ENCODE results near the gene ASPN.

The ASPN gene

DNA sequence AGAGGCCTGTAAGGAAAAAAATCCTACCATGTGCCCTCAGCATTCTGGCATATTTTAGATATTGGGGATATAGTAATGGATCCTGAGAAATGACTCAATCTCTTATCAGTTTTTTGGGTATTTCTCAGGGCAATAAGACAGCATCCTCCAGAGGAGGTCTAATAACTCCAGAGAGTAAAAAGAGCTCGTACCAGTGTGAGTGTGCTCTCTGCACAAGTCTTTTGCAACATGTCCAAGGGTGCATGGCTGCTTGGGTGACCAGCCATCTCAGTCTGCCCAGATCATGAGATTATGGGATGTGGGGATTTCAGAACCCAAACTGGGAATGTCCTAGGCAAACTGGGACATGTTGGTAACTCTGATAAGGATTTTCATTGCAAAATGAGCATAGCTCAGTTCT is 15.3 kb downstream of the ASPN start:
- Histone ChIP-seq H3K27me3 (ENCODE audit: control insufficient read depth in 1 of 2, insufficient read depth in 2 of 2, low read length in 2 of 2) (no peaks in the 10 kb centered on the region), H3K9me3 (ENCODE audit: low read length) (no peaks in the 10 kb centered on the region), H3K36me3 (ENCODE audit: insufficient read depth, low read length) (peaks cover 6% of the 10 kb centered on the region), H3K27ac (ENCODE audit: low read depth, low read length) (no peak overlapping the region), H3K9ac (ENCODE audit: low read length) (no peak overlapping the region), H3K4me3 (ENCODE audit: low read depth in 1 of 2, low read length in 2 of 2) (no peak overlapping the region), H3K4me1 (ENCODE audit: insufficient read depth, low read length) (peaks cover 23% of the 10 kb centered on the region)

DNA sequence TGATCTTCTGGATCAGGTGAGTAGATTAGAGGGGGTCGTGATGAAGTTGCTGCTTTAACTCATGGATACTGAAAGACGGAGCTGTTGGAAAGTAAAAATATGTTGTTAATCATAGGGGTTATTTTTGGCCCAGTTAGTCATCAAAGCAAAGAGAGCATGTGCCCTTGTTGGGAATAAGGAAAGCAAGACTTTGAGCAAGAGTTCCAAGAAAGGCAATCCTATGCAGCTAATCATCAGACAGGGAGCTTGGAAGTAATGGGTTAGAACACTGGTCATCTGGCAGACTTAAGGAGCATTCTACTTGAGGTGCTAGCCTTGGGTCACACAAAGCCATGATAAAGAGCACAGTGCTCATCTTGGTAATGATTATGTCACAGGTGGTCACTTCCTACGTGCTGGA is 18.3 kb downstream of the ASPN start:
- Histone ChIP-seq H3K4me1 (ENCODE audit: insufficient read depth, low read length) (peaks cover 23% of the 10 kb centered on the region), H3K36me3 (ENCODE audit: insufficient read depth, low read length) (no peaks in the 10 kb centered on the region), H3K9ac (ENCODE audit: low read length) (no peak overlapping the region), H3K27ac (ENCODE audit: low read depth, low read length) (no peak overlapping the region), H3K9me3 (ENCODE audit: low read length) (no peaks in the 10 kb centered on the region), H3K4me3 (ENCODE audit: low read depth in 1 of 2, low read length in 2 of 2) (no peak overlapping the region), H3K27me3 (ENCODE audit: control insufficient read depth in 1 of 2, insufficient read depth in 2 of 2, low read length in 2 of 2) (no peaks in the 10 kb centered on the region)

GRCh38 chr9:92463387-92463786 is 18.9 kb downstream of the ASPN start:
- Histone ChIP-seq H3K27me3 (ENCODE audit: control insufficient read depth in 1 of 2, insufficient read depth in 2 of 2, low read length in 2 of 2) (no peaks in the 10 kb centered on the region), H3K36me3 (ENCODE audit: insufficient read depth, low read length) (no peaks in the 10 kb centered on the region), H3K4me3 (ENCODE audit: low read depth in 1 of 2, low read length in 2 of 2) (no peak overlapping the region), H3K27ac (ENCODE audit: low read depth, low read length) (no peak overlapping the region), H3K4me1 (ENCODE audit: insufficient read depth, low read length) (peaks cover 23% of the 10 kb centered on the region), H3K9ac (ENCODE audit: low read length) (no peak overlapping the region), H3K9me3 (ENCODE audit: low read length) (no peaks in the 10 kb centered on the region)

DNA sequence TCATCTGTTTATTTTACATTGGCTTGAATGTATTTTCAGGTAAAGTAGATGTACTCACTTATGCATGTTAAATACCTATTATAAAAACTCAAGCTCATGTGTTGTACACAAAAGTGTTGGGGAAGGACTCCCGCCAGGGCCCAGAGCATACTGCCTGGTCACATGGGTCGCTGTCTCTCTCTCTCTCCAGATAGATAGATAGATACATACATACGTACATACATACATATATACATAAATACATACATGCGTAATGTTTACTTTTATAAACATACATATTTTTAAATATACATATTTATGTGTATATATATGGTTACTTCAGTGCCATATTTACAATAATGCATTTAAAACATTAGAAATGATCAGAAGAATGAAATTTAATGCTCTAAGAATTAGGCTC is 24.7 kb downstream of the ASPN start:
- H3K4me1 ChIP-seq (ENCODE audit: insufficient read depth, low read length): no peaks in the 10 kb centered on the region
- H3K27me3 ChIP-seq (ENCODE audit: control insufficient read depth in 1 of 2, insufficient read depth in 2 of 2, low read length in 2 of 2): no peaks in the 10 kb centered on the region
- no peaks in the 10 kb centered on the region for H3K9me3 ChIP-seq (ENCODE audit: low read length)
- no peaks in the 10 kb centered on the region for H3K36me3 ChIP-seq (ENCODE audit: insufficient read depth, low read length)
- H3K4me3 ChIP-seq (ENCODE audit: low read depth in 1 of 2, low read length in 2 of 2): no peak overlapping the region
- H3K27ac ChIP-seq (ENCODE audit: low read depth, low read length): no peak overlapping the region
- H3K9ac ChIP-seq (ENCODE audit: low read length): no peak overlapping the region

- no peak overlapping the region for H3K9ac ChIP-seq (ENCODE audit: low read length)
Observed at GRCh38 chr9:92455217-92455616, 27.1 kb downstream of the ASPN start.

DNA sequence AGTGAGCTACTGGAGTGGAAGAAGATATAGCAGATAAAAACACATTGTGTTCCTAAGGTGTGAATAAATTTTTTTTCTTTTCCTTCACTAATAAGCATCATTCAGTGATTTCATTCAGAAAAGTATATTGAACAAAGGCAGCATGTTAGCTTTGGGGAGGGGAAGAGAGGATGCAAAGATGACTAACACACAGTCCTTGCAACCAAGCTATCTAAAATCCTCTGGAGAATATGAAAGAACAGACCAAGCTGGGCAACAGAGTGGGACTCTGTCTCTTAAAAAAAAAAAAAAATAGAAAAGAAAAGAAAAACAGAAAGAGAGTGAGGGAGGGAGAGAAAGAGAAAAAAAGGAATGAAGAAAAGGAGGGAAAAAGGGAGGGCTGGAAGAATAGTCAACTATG is 35.8 kb downstream of the ASPN start:
- Histone ChIP-seq H3K27ac (ENCODE audit: low read depth, low read length) (no peak overlapping the region), H3K4me3 (ENCODE audit: low read depth in 1 of 2, low read length in 2 of 2) (no peak overlapping the region), H3K27me3 (ENCODE audit: control insufficient read depth in 1 of 2, insufficient read depth in 2 of 2, low read length in 2 of 2) (no peaks in the 10 kb centered on the region), H3K9ac (ENCODE audit: low read length) (no peak overlapping the region), H3K9me3 (ENCODE audit: low read length) (no peaks in the 10 kb centered on the region), H3K4me1 (ENCODE audit: insufficient read depth, low read length) (no peaks in the 10 kb centered on the region), H3K36me3 (ENCODE audit: insufficient read depth, low read length) (no peaks in the 10 kb centered on the region)

More at GRCh38 chr9:92455217-92455616, 27.1 kb downstream of the ASPN start:
- Histone ChIP-seq H3K27ac (ENCODE audit: low read depth, low read length) (no peak overlapping the region), H3K4me1 (ENCODE audit: insufficient read depth, low read length) (no peaks in the 10 kb centered on the region), H3K9me3 (ENCODE audit: low read length) (no peaks in the 10 kb centered on the region), H3K27me3 (ENCODE audit: control insufficient read depth in 1 of 2, insufficient read depth in 2 of 2, low read length in 2 of 2) (no peaks in the 10 kb centered on the region), H3K4me3 (ENCODE audit: low read depth in 1 of 2, low read length in 2 of 2) (no peak overlapping the region), H3K36me3 (ENCODE audit: insufficient read depth, low read length) (no peaks in the 10 kb centered on the region)

- Histone ChIP-seq H3K4me3 (ENCODE audit: low read depth in 1 of 2, low read length in 2 of 2) (no peak overlapping the region), H3K27me3 (ENCODE audit: control insufficient read depth in 1 of 2, insufficient read depth in 2 of 2, low read length in 2 of 2) (no peaks in the 10 kb centered on the region), H3K9me3 (ENCODE audit: low read length) (no peaks in the 10 kb centered on the region), H3K9ac (ENCODE audit: low read length) (no peak overlapping the region), H3K27ac (ENCODE audit: low read depth, low read length) (no peak overlapping the region), H3K36me3 (ENCODE audit: insufficient read depth, low read length) (no peaks in the 10 kb centered on the region), H3K4me1 (ENCODE audit: insufficient read depth, low read length) (no peaks in the 10 kb centered on the region)
Observed at GRCh38 chr9:92444841-92445240, 37.5 kb downstream of the ASPN start.

GRCh38 chr9:92440751-92441046 is 41.6 kb downstream of the ASPN start:
- no peak overlapping the region for H3K4me3 ChIP-seq (ENCODE audit: low read depth in 1 of 2, low read length in 2 of 2)
- no peaks in the 10 kb centered on the region for H3K4me1 ChIP-seq (ENCODE audit: insufficient read depth, low read length)
- no peak overlapping the region for H3K27ac ChIP-seq (ENCODE audit: low read depth, low read length)
- no peaks in the 10 kb centered on the region for H3K27me3 ChIP-seq (ENCODE audit: control insufficient read depth in 1 of 2, insufficient read depth in 2 of 2, low read length in 2 of 2)
- H3K9me3 ChIP-seq (ENCODE audit: low read length): no peaks in the 10 kb centered on the region
- no peaks in the 10 kb centered on the region for H3K36me3 ChIP-seq (ENCODE audit: insufficient read depth, low read length)
- H3K9ac ChIP-seq (ENCODE audit: low read length): no peak overlapping the region

- no peak overlapping the region for H3K4me3 ChIP-seq (ENCODE audit: low read depth in 1 of 2, low read length in 2 of 2)
- H3K27me3 ChIP-seq (ENCODE audit: control insufficient read depth in 1 of 2, insufficient read depth in 2 of 2, low read length in 2 of 2): no peaks in the 10 kb centered on the region
- no peak overlapping the region for H3K27ac ChIP-seq (ENCODE audit: low read depth, low read length)
- H3K4me1 ChIP-seq (ENCODE audit: insufficient read depth, low read length): no peaks in the 10 kb centered on the region
- no peak overlapping the region for H3K9ac ChIP-seq (ENCODE audit: low read length)
- H3K36me3 ChIP-seq (ENCODE audit: insufficient read depth, low read length): no peaks in the 10 kb centered on the region
- H3K9me3 ChIP-seq (ENCODE audit: low read length): no peaks in the 10 kb centered on the region
Observed at GRCh38 chr9:92439921-92440750, 42.2 kb downstream of the ASPN start.

DNA sequence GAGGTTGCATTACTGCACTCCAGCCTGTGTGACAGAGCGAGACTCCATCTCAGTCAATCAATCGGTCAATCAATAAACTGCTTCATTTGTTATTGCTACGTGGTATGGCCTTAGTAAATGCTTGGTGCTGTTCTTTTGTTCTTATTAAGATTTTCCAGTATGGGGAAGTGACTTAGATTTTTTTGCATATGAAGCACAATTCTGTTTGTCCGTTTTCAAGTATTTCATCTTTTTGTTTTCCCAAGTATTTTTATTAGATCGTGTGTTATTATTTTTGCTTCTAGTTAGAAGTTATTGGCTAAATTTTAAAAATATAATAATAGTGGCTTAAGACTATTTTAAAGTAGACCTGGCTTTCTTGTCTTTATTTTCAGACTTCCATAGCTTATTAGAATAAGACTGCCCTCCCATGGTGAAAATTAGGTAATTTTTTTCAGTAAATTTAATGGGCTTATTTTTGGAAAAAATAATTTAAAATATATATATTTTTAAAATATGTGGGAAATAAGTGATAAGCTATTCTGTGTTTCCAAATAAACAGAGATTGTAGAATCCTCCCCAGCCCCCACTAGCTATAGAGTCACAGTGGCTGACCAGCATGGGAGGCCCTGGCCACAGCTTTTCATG is 43.3 kb downstream of the ASPN start:
- no peaks in the 10 kb centered on the region for H3K36me3 ChIP-seq (ENCODE audit: insufficient read depth, low read length)
- no peak overlapping the region for H3K27ac ChIP-seq (ENCODE audit: low read depth, low read length)

DNA sequence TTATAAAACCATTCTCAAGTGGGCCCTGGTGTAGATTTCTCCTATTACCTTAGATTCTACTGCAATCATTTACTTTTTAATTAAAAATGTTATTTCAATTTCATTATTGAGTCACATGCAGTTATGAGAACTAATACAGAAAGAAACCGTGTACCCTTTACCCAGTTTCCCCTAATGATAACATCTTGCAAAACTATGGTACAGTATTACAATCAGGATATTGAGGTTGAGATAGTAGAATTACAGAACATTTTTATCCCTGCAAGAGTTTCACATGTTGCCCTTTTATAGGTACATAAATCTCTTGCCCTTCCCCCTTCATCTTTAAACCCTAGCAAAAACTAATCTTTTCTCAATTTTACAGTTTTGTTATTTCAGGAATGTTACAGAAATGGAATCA is 47.0 kb downstream of the ASPN start:
- no peaks in the 10 kb centered on the region for H3K27me3 ChIP-seq (ENCODE audit: control insufficient read depth in 1 of 2, insufficient read depth in 2 of 2, low read length in 2 of 2)
- no peak overlapping the region for H3K9ac ChIP-seq (ENCODE audit: low read length)
- H3K4me1 ChIP-seq (ENCODE audit: insufficient read depth, low read length): no peaks in the 10 kb centered on the region
- no peaks in the 10 kb centered on the region for H3K9me3 ChIP-seq (ENCODE audit: low read length)
- no peak overlapping the region for H3K4me3 ChIP-seq (ENCODE audit: low read depth in 1 of 2, low read length in 2 of 2)
- H3K36me3 ChIP-seq (ENCODE audit: insufficient read depth, low read length): no peaks in the 10 kb centered on the region
- no peak overlapping the region for H3K27ac ChIP-seq (ENCODE audit: low read depth, low read length)

More for the DNA sequence above, 43.3 kb downstream of the ASPN start:
- Histone ChIP-seq H3K27me3 (ENCODE audit: control insufficient read depth in 1 of 2, insufficient read depth in 2 of 2, low read length in 2 of 2) (no peaks in the 10 kb centered on the region), H3K9ac (ENCODE audit: low read length) (no peak overlapping the region), H3K4me3 (ENCODE audit: low read depth in 1 of 2, low read length in 2 of 2) (no peak overlapping the region), H3K9me3 (ENCODE audit: low read length) (no peaks in the 10 kb centered on the region), H3K4me1 (ENCODE audit: insufficient read depth, low read length) (no peaks in the 10 kb centered on the region)

Measured in muscle layer of colon (tissue), 2 donors.